ENCODE measurements around the gene TRABD2B. TPM values are rescaled to one million over a fixed set of nuclear protein-coding genes. Genes with fewer than 3 reads are reported as not detected.

The TRABD2B gene
- total and polyA plus RNA-seq, 2 donors (not counting 1 experiment from before 2014, with no cell fraction given), result under 0.01 TPM; not detected in 1

DNA sequence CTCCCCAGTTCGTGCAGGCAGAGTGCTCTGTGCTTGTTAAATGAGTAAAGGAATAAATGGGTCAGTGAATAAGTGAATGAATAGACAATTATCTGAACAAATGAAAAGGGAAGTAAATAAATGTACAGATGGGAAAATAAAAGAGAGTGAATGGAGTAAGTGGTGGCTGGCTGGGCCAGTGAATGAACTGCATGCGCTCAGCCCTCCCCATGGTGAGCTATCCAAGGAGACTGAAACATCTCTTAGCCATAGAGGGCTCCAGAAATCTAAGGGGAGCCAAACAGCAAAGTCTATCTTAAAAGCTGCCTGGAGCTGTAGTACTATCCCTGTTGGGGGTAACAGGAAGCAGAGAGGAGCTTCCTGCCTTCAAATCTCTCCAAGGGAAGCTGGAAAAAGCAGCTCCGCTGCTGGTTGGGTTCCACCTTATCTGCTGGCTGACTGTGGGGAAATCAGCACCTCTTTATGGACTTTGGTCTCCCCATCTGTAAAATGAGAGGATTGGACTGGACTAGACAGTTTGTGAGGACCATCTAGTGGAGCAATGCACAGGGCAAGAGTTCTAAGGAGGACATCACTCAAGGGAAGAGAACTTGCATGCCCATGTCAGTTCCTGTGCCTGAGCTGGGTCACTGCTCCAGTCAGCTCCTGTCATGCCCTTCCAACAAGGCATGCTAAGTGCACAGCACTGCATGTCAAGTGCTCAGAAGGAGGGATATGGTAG lies 77.9 kb downstream of the TRABD2B start:
- Histone ChIP-seq H3K27ac (ENCODE audit: insufficient read depth, low read length) (no peak overlapping the region), H2AFZ (ENCODE audit: low read length) (no peak overlapping the region), H3K9ac (ENCODE audit: insufficient read depth, low read length) (no peak overlapping the region), H3K9me3 (ENCODE audit: control insufficient read depth, insufficient read depth, low read depth, low read length) (no peaks in the 10 kb centered on the region), H3K4me3 (replicated peaks in 1 of 4; ENCODE audit: control extremely low read depth in 1 of 4, insufficient read depth in 1 of 4, low read depth in 3 of 4, low read length in 4 of 4) (no peak overlapping the region), H3K79me2 (ENCODE audit: control insufficient read depth, insufficient read depth, low read length) (no peaks in the 10 kb centered on the region), H3K4me2 (ENCODE audit: extremely low read depth, insufficient read depth, low read length) (no peak overlapping the region), H4K20me1 (ENCODE audit: control insufficient read depth, extremely low read depth, insufficient read depth, low read length) (no peaks in the 10 kb centered on the region), H3K27me3 (ENCODE audit: control insufficient read depth, insufficient read depth, low read length) (no peaks in the 10 kb centered on the region), H3K4me1 (ENCODE audit: control insufficient read depth, extremely low read depth, insufficient read depth, low read length) (no peaks in the 10 kb centered on the region), H3K36me3 (ENCODE audit: control insufficient read depth, insufficient read depth, low read length) (no peaks in the 10 kb centered on the region)
- no peak for DNase-seq (ENCODE audit: low read depth in 2 of 2)
- TF ChIP-seq, protein P1, sequence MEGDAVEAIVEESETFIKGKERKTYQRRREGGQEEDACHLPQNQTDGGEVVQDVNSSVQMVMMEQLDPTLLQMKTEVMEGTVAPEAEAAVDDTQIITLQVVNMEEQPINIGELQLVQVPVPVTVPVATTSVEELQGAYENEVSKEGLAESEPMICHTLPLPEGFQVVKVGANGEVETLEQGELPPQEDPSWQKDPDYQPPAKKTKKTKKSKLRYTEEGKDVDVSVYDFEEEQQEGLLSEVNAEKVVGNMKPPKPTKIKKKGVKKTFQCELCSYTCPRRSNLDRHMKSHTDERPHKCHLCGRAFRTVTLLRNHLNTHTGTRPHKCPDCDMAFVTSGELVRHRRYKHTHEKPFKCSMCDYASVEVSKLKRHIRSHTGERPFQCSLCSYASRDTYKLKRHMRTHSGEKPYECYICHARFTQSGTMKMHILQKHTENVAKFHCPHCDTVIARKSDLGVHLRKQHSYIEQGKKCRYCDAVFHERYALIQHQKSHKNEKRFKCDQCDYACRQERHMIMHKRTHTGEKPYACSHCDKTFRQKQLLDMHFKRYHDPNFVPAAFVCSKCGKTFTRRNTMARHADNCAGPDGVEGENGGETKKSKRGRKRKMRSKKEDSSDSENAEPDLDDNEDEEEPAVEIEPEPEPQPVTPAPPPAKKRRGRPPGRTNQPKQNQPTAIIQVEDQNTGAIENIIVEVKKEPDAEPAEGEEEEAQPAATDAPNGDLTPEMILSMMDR (conservative IDR thresholded peaks at IDR 0.05 in 1 of 2, IDR thresholded peaks at IDR 0.05 in 1 of 2; ENCODE audit: low read depth in 1 of 2, low read length in 2 of 2), result no peak
- no peak for TF ChIP-seq EZH2 (IDR thresholded peaks at IDR 0.05; ENCODE audit: low read length, missing control alignments)

- no peak for DNase-seq (ENCODE audit: low read depth in 2 of 2)
- H3K27ac ChIP-seq (ENCODE audit: insufficient read depth, low read length), result no peak overlapping the region
- H3K27me3 ChIP-seq (ENCODE audit: control insufficient read depth, insufficient read depth, low read length), result no peaks in the 10 kb centered on the region
- H3K4me3 ChIP-seq (replicated peaks in 1 of 4; ENCODE audit: control extremely low read depth in 1 of 4, insufficient read depth in 1 of 4, low read depth in 3 of 4, low read length in 4 of 4), result no peak overlapping the region
- no peaks in the 10 kb centered on the region for H4K20me1 ChIP-seq (ENCODE audit: control insufficient read depth, extremely low read depth, insufficient read depth, low read length)
- H3K4me1 ChIP-seq (ENCODE audit: control insufficient read depth, extremely low read depth, insufficient read depth, low read length), result no peaks in the 10 kb centered on the region
- no peak overlapping the region for H3K4me2 ChIP-seq (ENCODE audit: extremely low read depth, insufficient read depth, low read length)
- H2AFZ ChIP-seq (ENCODE audit: low read length), result no peak overlapping the region
- H3K36me3 ChIP-seq (ENCODE audit: control insufficient read depth, insufficient read depth, low read length), result no peaks in the 10 kb centered on the region
- H3K9me3 ChIP-seq (ENCODE audit: control insufficient read depth, insufficient read depth, low read depth, low read length), result no peaks in the 10 kb centered on the region
- TF ChIP-seq, protein P1 (conservative IDR thresholded peaks at IDR 0.05 in 1 of 2, IDR thresholded peaks at IDR 0.05 in 1 of 2; ENCODE audit: low read depth in 1 of 2, low read length in 2 of 2), result no peak
- TF ChIP-seq EZH2 (IDR thresholded peaks at IDR 0.05; ENCODE audit: low read length, missing control alignments), result no peak
- H3K9ac ChIP-seq (ENCODE audit: insufficient read depth, low read length), result no peak overlapping the region
- H3K79me2 ChIP-seq (ENCODE audit: control insufficient read depth, insufficient read depth, low read length), result no peaks in the 10 kb centered on the region
Observed at GRCh38 chr1:47918257-47918867, 78.8 kb downstream of the TRABD2B start.

DNA sequence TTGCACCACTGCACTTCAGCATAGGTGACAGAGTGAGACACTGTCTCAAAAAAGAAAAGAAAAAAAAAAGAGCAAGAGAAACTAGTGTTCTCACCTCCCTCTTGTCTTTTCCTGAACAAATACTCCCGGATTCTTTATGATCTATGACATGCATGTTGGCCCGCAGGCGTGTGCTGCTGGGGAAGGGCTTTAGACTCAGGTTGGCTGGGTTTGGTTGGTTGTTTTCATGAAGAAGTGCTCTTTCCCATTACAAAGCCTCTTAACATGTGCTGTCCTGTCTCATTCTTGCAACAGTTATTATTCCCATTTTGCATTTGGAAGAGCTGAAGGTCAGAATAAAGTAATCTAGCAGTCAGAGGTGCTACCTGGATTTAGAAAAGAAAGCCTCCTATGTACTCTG lies 79.5 kb downstream of the TRABD2B start:
- no peaks in the 10 kb centered on the region for H3K27me3 ChIP-seq (ENCODE audit: control insufficient read depth, insufficient read depth, low read length)
- H2AFZ ChIP-seq (ENCODE audit: low read length), result no peak overlapping the region
- no peaks in the 10 kb centered on the region for H3K4me1 ChIP-seq (ENCODE audit: control insufficient read depth, extremely low read depth, insufficient read depth, low read length)
- no peak for DNase-seq (ENCODE audit: low read depth in 2 of 2)
- no peaks in the 10 kb centered on the region for H3K79me2 ChIP-seq (ENCODE audit: control insufficient read depth, insufficient read depth, low read length)
- H3K4me2 ChIP-seq (ENCODE audit: extremely low read depth, insufficient read depth, low read length), result no peak overlapping the region
- no peaks in the 10 kb centered on the region for H3K9me3 ChIP-seq (ENCODE audit: control insufficient read depth, insufficient read depth, low read depth, low read length)
- no peak overlapping the region for H3K9ac ChIP-seq (ENCODE audit: insufficient read depth, low read length)
- TF ChIP-seq, protein P1 (conservative IDR thresholded peaks at IDR 0.05 in 1 of 2, IDR thresholded peaks at IDR 0.05 in 1 of 2; ENCODE audit: low read depth in 1 of 2, low read length in 2 of 2), result no peak
- no peaks in the 10 kb centered on the region for H4K20me1 ChIP-seq (ENCODE audit: control insufficient read depth, extremely low read depth, insufficient read depth, low read length)
- no peaks in the 10 kb centered on the region for H3K36me3 ChIP-seq (ENCODE audit: control insufficient read depth, insufficient read depth, low read length)
- no peak overlapping the region for H3K27ac ChIP-seq (ENCODE audit: insufficient read depth, low read length)
- no peak overlapping the region for H3K4me3 ChIP-seq (replicated peaks in 1 of 4; ENCODE audit: control extremely low read depth in 1 of 4, insufficient read depth in 1 of 4, low read depth in 3 of 4, low read length in 4 of 4)
